Renal cortical epithelial cell (primary cell): ENCODE results near the gene NHERF1. TPM values are rescaled to one million over a fixed set of nuclear protein-coding genes. Genes with fewer than 3 reads are reported as not detected.
A peak's percentile ranks its signal among the peaks of the same experiment; 100 is the strongest.

Source experiments
- DNase-seq: peaks from one replicate; pipeline ENCODE4 v3.0.0-alpha.2; 2011; ENCODE audit warnings: low read depth
- total RNA-seq: library from RNA; depleted of rRNA; stranded (reverse); fragments of >200 nt; gene quantifications from 2 replicates; pipeline ENCODE4 v1.2.3, GENCODE V29; 2014

Gene NHERF1
- total RNA-seq, 1 donor from 2014 or later = 28.6 TPM

GRCh38 chr17:74784125-74784810 lies 35.8 kb downstream of the NHERF1 start:
- no peak for DNase-seq

GRCh38 chr17:74785096-74785980 lies 36.9 kb downstream of the NHERF1 start:
- no peak for DNase-seq

- no peak for DNase-seq
Observed at GRCh38 chr17:74785981-74786360, 37.5 kb downstream of the NHERF1 start.

GRCh38 chr17:74786431-74787055 lies 38.1 kb downstream of the NHERF1 start:
- DNase-seq = no peak

GRCh38 chr17:74790161-74791058 lies 42.0 kb downstream of the NHERF1 start:
- DNase-seq = no peak

GRCh38 chr17:74792586-74793105 lies 44.2 kb downstream of the NHERF1 start:
- DNase-seq = no peak

GRCh38 chr17:74795327-74796020 lies 47.0 kb downstream of the NHERF1 start:
- no peak for DNase-seq

GRCh38 chr17:74796211-74796610 lies 47.8 kb downstream of the NHERF1 start:
- DNase-seq = no peak

- DNase-seq = no peak
Observed at GRCh38 chr17:74796866-74797265, 48.4 kb downstream of the NHERF1 start.

- DNase-seq = no peak
Observed at GRCh38 chr17:74797824-74798223, 49.4 kb downstream of the NHERF1 start.

GRCh38 chr17:74798239-74798707 lies 49.8 kb downstream of the NHERF1 start:
- DNase-seq = peak; percentile 54

GRCh38 chr17:74799097-74799496 lies 50.7 kb downstream of the NHERF1 start:
- DNase-seq = no peak

- no peak for DNase-seq
Observed at GRCh38 chr17:74800531-74800930, 52.1 kb downstream of the NHERF1 start.

GRCh38 chr17:74801896-74802295 lies 53.5 kb downstream of the NHERF1 start:
- DNase-seq = no peak

- no peak for DNase-seq
Observed at GRCh38 chr17:74803388-74803930, 55.0 kb downstream of the NHERF1 start.

GRCh38 chr17:74803971-74804370 lies 55.5 kb downstream of the NHERF1 start:
- DNase-seq = no peak

- DNase-seq = no peak
Observed at GRCh38 chr17:74804683-74805082, 56.3 kb downstream of the NHERF1 start.

- DNase-seq = no peak
Observed at GRCh38 chr17:74805591-74805991, 57.2 kb downstream of the NHERF1 start.

GRCh38 chr17:74806334-74806733 lies 57.9 kb downstream of the NHERF1 start:
- no peak for DNase-seq

GRCh38 chr17:74807441-74807840 lies 59.0 kb downstream of the NHERF1 start:
- no peak for DNase-seq
